OCI-LY1 (cell line): Measurements from ENCODE around the gene ADH6.
"Not testable (repeated sequence)": the region's sequence is repeated elsewhere in the genome, so short reads cannot be mapped to it uniquely, and the experiment has no call there.

ENCODE experiments used
- H2AFZ ChIP-seq: fragments of 200-600 bp; sonication (generic), shearing (Covaris generic); 2 replicates; pipeline ENCODE4 v1.6.0; 2014; ENCODE audit warnings: antibody characterized with exemption, mild to moderate bottlenecking, low read length
- H3F3A ChIP-seq: fragments of 200-600 bp; sonication (generic), shearing (Covaris generic); 2 replicates; pipeline ENCODE4 v1.6.0; 2014; ENCODE audit warnings: mild to moderate bottlenecking, antibody characterized with exemption, low read length, moderate library complexity; ENCODE audit not compliant: insufficient read depth
- H3K27ac ChIP-seq: fragments of 200-600 bp; sonication (generic); 2 replicates; pipeline ENCODE4 v1.5.1; 2014; ENCODE audit warnings: low read length, mixed run types, mild to moderate bottlenecking, low read depth; ENCODE audit not compliant: poor library complexity, severe bottlenecking
- H3K27me3 ChIP-seq: fragments of 200-600 bp; sonication (generic); 2 replicates; pipeline ENCODE4 v1.6.0; 2014; ENCODE audit warnings: antibody characterized with exemption, mild to moderate bottlenecking, low read length, moderate library complexity; ENCODE audit not compliant: insufficient read depth
- H3K36me3 ChIP-seq: fragments of 200-600 bp; sonication (generic); 2 replicates; pipeline ENCODE4 v1.6.1; 2014; ENCODE audit warnings: mild to moderate bottlenecking, antibody characterized with exemption, low read length, moderate library complexity, mixed read lengths; ENCODE audit not compliant: insufficient read depth
- H3K4me1 ChIP-seq: fragments of 200-600 bp; sonication (generic); 2 replicates; pipeline ENCODE4 v1.5.1; 2014; ENCODE audit warnings: mild to moderate bottlenecking, low read length, moderate library complexity; ENCODE audit not compliant: insufficient read depth, severe bottlenecking
- H3K4me2 ChIP-seq: fragments of 200-600 bp; sonication (generic), shearing (Covaris generic); 2 replicates; pipeline ENCODE4 v1.6.1; 2014; ENCODE audit warnings: low read length
- H3K4me3 ChIP-seq: fragments of 200-600 bp; sonication (generic); 2 replicates; pipeline ENCODE4 v1.5.1; 2014; ENCODE audit warnings: low read length, low read depth, mild to moderate bottlenecking, mixed read lengths; ENCODE audit not compliant: poor library complexity, severe bottlenecking
- H3K79me2 ChIP-seq: fragments of 200-600 bp; shearing (Covaris generic); 2 replicates; pipeline ENCODE4 v1.6.1; 2016; ENCODE audit warnings: mixed run types, low read length, mixed read lengths; ENCODE audit not compliant: insufficient read depth
- H3K9ac ChIP-seq: fragments of 200-600 bp; sonication (generic), shearing (Covaris generic); 2 replicates; pipeline ENCODE4 v1.6.1; 2014; ENCODE audit warnings: mild to moderate bottlenecking, low read length, mixed read lengths
- H3K9me2 ChIP-seq: fragments of 200-600 bp; sonication (generic), shearing (Covaris generic); 2 replicates; pipeline ENCODE4 v1.6.1; 2014; ENCODE audit warnings: low read depth, mild to moderate bottlenecking, low read length, mixed read lengths
- H3K9me3 ChIP-seq: fragments of 200-600 bp; shearing (Covaris generic); 2 replicates; pipeline ENCODE4 v1.6.1; 2014; ENCODE audit warnings: low read length, mixed read lengths
- H4K20me1 ChIP-seq: fragments of 200-600 bp; sonication (generic), shearing (Covaris generic); 2 replicates; pipeline ENCODE4 v1.6.0; 2016; ENCODE audit warnings: mild to moderate bottlenecking, low read length; ENCODE audit not compliant: insufficient read depth
- CTCF ChIP-seq: fragments of 200-600 bp; sonication (generic), shearing (Covaris generic); IDR thresholded peaks from 2 replicates; pipeline ENCODE4 v1.5.1; 2017; ENCODE audit warnings: mild to moderate bottlenecking, antibody characterized with exemption, low read length, moderate library complexity, mixed read lengths
- EZH2 ChIP-seq: fragments of 200-600 bp; sonication (generic), shearing (Covaris generic); IDR thresholded peaks from 2 replicates; pipeline ENCODE4 v1.8.0; 2017; ENCODE audit warnings: borderline replicate concordance, mixed run types, mild to moderate bottlenecking, antibody characterized with exemption, low read length, moderate library complexity, mixed read lengths

ADH6 gene

DNA sequence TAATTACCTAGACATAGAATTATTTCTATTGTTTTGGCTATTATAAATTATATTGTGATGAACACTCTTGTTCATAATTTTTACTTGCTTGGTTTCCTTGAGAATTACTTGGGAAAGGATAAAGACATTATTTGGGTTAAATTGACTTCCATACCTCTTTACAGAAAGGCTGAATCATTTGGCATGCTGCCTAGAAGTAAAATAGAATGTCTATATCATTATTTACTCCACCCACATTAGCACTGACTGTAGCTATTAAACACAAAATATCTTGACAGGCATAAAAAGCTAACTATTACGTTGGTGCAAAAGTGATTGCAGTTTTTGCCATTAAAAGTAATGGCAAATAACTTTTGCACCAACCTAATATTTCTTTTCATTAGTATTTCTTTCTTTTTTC is 29.7 kb upstream of the ADH6 start:
- Histone ChIP-seq H3K4me1 (no peaks in the 10 kb centered on the region), H3K9me2 (no peaks in the 10 kb centered on the region), H3K36me3 (no peaks in the 10 kb centered on the region), H3K27ac (no peak overlapping the region), H2AFZ (no peak overlapping the region), H3K9me3 (no peaks in the 10 kb centered on the region), H3K4me2 (no peak overlapping the region), H3K9ac (no peak overlapping the region), H4K20me1 (no peaks in the 10 kb centered on the region), H3K27me3 (no peaks in the 10 kb centered on the region), H3K79me2 (no peaks in the 10 kb centered on the region), H3F3A (no peaks in the 10 kb centered on the region), H3K4me3 (no peak overlapping the region)
- no peak for TF ChIP-seq CTCF
- TF ChIP-seq EZH2, result no peak

- no peak for TF ChIP-seq CTCF
- TF ChIP-seq EZH2, result no peak
Measured at GRCh38 chr4:99235955-99236354, 16.9 kb upstream of the ADH6 start.

GRCh38 chr4:99234331-99235010 is 15.4 kb upstream of the ADH6 start:
- Histone ChIP-seq H3K4me2 (no peak overlapping the region), H3K4me1 (no peaks in the 10 kb centered on the region), H3K9me2 (no peaks in the 10 kb centered on the region), H3K9ac (no peak overlapping the region), H3K4me3 (no peak overlapping the region), H3K9me3 (no peaks in the 10 kb centered on the region), H3K36me3 (no peaks in the 10 kb centered on the region), H2AFZ (no peak overlapping the region), H3K27me3 (no peaks in the 10 kb centered on the region), H4K20me1 (no peaks in the 10 kb centered on the region), H3F3A (no peaks in the 10 kb centered on the region), H3K79me2 (no peaks in the 10 kb centered on the region), H3K27ac (no peak overlapping the region)
- TF ChIP-seq CTCF (no peak), EZH2 (no peak)

More at GRCh38 chr4:99235955-99236354, 16.9 kb upstream of the ADH6 start:
- H3K4me3 ChIP-seq, result no peak overlapping the region
- H3K4me2 ChIP-seq, result no peak overlapping the region
- H2AFZ ChIP-seq, result no peak overlapping the region
- H3K9ac ChIP-seq, result no peak overlapping the region
- H3K4me1 ChIP-seq, result no peaks in the 10 kb centered on the region
- no peaks in the 10 kb centered on the region for H3F3A ChIP-seq
- H3K36me3 ChIP-seq, result no peaks in the 10 kb centered on the region
- no peaks in the 10 kb centered on the region for H3K27me3 ChIP-seq
- H4K20me1 ChIP-seq, result no peaks in the 10 kb centered on the region
- H3K9me3 ChIP-seq, result no peaks in the 10 kb centered on the region
- H3K27ac ChIP-seq, result no peak overlapping the region
- no peaks in the 10 kb centered on the region for H3K79me2 ChIP-seq
- no peaks in the 10 kb centered on the region for H3K9me2 ChIP-seq

DNA sequence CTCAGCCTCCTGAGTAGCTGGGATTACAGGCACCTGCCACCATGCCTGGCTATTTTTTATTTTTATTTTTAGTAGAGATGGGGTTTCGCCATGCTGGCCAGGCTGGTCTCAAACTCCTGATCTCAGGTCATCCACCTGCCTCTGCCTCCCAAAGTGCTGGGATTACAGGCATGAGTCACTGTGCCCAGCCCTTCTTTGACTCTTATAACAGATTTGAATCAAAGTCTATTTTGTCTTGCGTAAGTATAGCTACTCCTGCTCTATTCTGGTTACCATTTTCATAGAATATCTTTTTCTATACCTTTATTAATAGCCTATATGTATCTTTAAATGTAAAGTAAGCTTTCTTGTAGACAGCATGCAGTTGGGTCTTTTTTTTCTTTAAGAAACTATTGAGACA is 14.4 kb upstream of the ADH6 start:
- H3K4me1 ChIP-seq, H3K9ac ChIP-seq, H3K27me3 ChIP-seq, H3K79me2 ChIP-seq, H3F3A ChIP-seq, H3K4me3 ChIP-seq, H3K36me3 ChIP-seq, H4K20me1 ChIP-seq, H3K4me2 ChIP-seq, H2AFZ ChIP-seq, H3K9me2 ChIP-seq, H3K9me3 ChIP-seq, H3K27ac ChIP-seq: not testable (repeated sequence)

DNA sequence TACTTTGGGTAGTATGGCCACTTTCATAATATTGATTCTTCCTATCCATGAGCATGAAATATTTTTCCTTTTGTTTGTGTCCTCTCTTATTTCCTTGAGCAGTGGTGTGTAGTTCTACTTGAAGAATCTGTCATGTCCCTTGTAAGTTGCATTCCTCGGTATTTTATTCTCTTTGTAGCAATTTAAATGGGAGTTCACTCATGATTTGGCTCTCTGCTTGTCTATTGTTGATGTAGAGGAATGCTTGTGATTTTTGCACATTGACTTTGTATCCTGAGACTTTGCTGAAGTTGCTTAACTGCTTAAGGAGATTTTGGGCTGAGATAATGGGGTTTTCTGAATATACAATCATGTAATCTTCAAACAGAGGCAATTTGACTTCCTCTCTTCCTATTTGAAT is 9.7 kb upstream of the ADH6 start:
- H3K27me3 ChIP-seq, H3K9me3 ChIP-seq, H3K4me3 ChIP-seq, H3K9ac ChIP-seq, H4K20me1 ChIP-seq, H3F3A ChIP-seq, H3K27ac ChIP-seq, H2AFZ ChIP-seq, H3K9me2 ChIP-seq, H3K4me1 ChIP-seq, H3K4me2 ChIP-seq, H3K79me2 ChIP-seq, H3K36me3 ChIP-seq: not testable (repeated sequence)
